HepG2 (cell line): ENCODE measurements around the gene KCNK7. TPM values are rescaled to one million over a fixed set of nuclear protein-coding genes. Genes with fewer than 3 reads are reported as not detected.

ENCODE experiments used
- ATAC-seq: fragments of 200-7000 bp; cut with Tn5 transposase; 3 replicates; pipeline ENCODE4 v1.9.1; 2020; ENCODE audit warnings: mild to moderate bottlenecking, moderate library complexity
- BruUV-seq: library from RNA; stranded (reverse); fragments of 400-500 nt; replicated peaks from 2 replicates; lab custom pipeline; 2021; lab: Mats Ljungman, UMichigan
- CTCF ChIA-PET: fragments of 300-600 bp; formaldehyde crosslinking; extraction: SDS; loops from one replicate; lab custom pipeline; 2021; ENCODE audit warnings: low total read pairs, inconsistent platforms, low intra/inter-chr PET ratio; lab: Yijun Ruan, JAX
- POLR2A ChIA-PET: fragments of 350-600 bp; sonication (Branson Sonifier 250); formaldehyde crosslinking; loops from one replicate; lab custom pipeline; 2020; ENCODE audit warnings: antibody characterized with exemption, inconsistent platforms; lab: Yijun Ruan, JAX
- DNase-seq: peaks from one replicate; pipeline ENCODE4 v3.0.0-alpha.2; 2015; ENCODE audit warnings: low spot score
- FAIRE-seq: peaks from 3 replicates; lab custom pipeline; 2011; peaks lifted over from hg19 to GRCh38; lab: Jason Lieb, UNC
- H2AFZ ChIP-seq: one replicate; pipeline ENCODE4 v1.6.1; 2011; ENCODE audit warnings: low read length, inconsistent platforms
- H3K27ac ChIP-seq: fragments of 300-600 bp; 3 replicates; pipeline ENCODE4 v1.8.0; 2011; ENCODE audit warnings: mixed run types, mild to moderate bottlenecking, mixed read lengths, low read length, inconsistent platforms; ENCODE audit not compliant: insufficient read depth; ENCODE audit errors: extremely low read length
- H3K27me3 ChIP-seq, 2 experiments: fragments of 200-600 bp in 1 of 2; 2 replicates in 1 of 2; 3 replicates in 1 of 2; pipeline versions ENCODE4 v1.6.0 to v1.8.0; 2011; ENCODE audit warnings: low read length in 2 of 2, mild to moderate bottlenecking in 2 of 2, moderate library complexity in 2 of 2, inconsistent platforms in 1 of 2; ENCODE audit not compliant: insufficient read depth in 2 of 2, control insufficient read depth in 1 of 2
- H3K36me3 ChIP-seq, 2 experiments: fragments of 200-600 bp in 1 of 2; replicated peaks in 1 of 2; 2 replicates in 1 of 2; 3 replicates in 1 of 2; pipeline versions ENCODE4 v1.5.1 to v1.8.0; 2011; ENCODE audit warnings: low read length in 2 of 2, inconsistent platforms in 1 of 2; ENCODE audit not compliant: insufficient read depth in 2 of 2, control insufficient read depth in 1 of 2
- H3K4me1 ChIP-seq: 2 replicates; pipeline ENCODE4 v1.5.1; 2012; ENCODE audit warnings: low read length, inconsistent platforms; ENCODE audit not compliant: insufficient read depth
- H3K4me2 ChIP-seq: 2 replicates; pipeline ENCODE4 v1.6.0; 2011; ENCODE audit warnings: low read depth, low read length, inconsistent platforms
- H3K4me3 ChIP-seq, 3 experiments: fragments of 200-600 bp in 1 of 3; sonication (generic), shearing (Covaris generic) in 1 of 3; replicated peaks in 1 of 3; 2 replicates each; pipeline ENCODE4 v1.5.1; 2011 to 2016; ENCODE audit warnings: low read length in 3 of 3, inconsistent platforms in 2 of 3, low read depth in 2 of 3, mild to moderate bottlenecking in 2 of 3, control low read depth in 1 of 3, mixed read lengths in 1 of 3; ENCODE audit not compliant: insufficient read depth in 1 of 3
- H3K79me2 ChIP-seq: one replicate; pipeline ENCODE4 v1.6.1; 2011; ENCODE audit warnings: low read length, inconsistent platforms; ENCODE audit not compliant: insufficient read depth
- H3K9ac ChIP-seq: 2 replicates; pipeline ENCODE4 v1.6.0; 2011; ENCODE audit warnings: mild to moderate bottlenecking, low read depth, low read length, inconsistent platforms; ENCODE audit not compliant: insufficient read depth
- H3K9me3 ChIP-seq: 2 replicates; pipeline ENCODE4 v1.5.1; 2012; ENCODE audit warnings: mild to moderate bottlenecking, low read length
- H4K20me1 ChIP-seq: 2 replicates; pipeline ENCODE4 v1.6.0; 2011; ENCODE audit warnings: inconsistent platforms, mild to moderate bottlenecking, low read length, moderate library complexity; ENCODE audit not compliant: insufficient read depth
- ZIK1 ChIP-seq: sonication (generic); formaldehyde crosslinking; IDR thresholded peaks from 2 replicates; pipeline ENCODE4 v1.5.0; 2020; ENCODE audit warnings: mild to moderate bottlenecking, low read depth, missing genetic modification reagents, borderline replicate concordance
- ZKSCAN5 ChIP-seq: sonication (generic); formaldehyde crosslinking; IDR thresholded peaks from 2 replicates; pipeline ENCODE4 v1.5.1; 2020; ENCODE audit warnings: mild to moderate bottlenecking, missing genetic modification reagents
- ZNF12 ChIP-seq: sonication (generic); formaldehyde crosslinking; IDR thresholded peaks from 2 replicates; pipeline ENCODE4 v1.5.0; 2020; ENCODE audit warnings: missing genetic modification reagents
- ZNF772 ChIP-seq: sonication (generic); formaldehyde crosslinking; IDR thresholded peaks from 2 replicates; pipeline ENCODE4 v1.5.0; 2020; ENCODE audit warnings: mild to moderate bottlenecking, missing genetic modification reagents
- WGBS: methylation state at CpG from one replicate; pipeline ENCODE4 v1.1.6; 2017; ENCODE audit warnings: low lambda C conversion rate; 5-methylcytosine and 5-hydroxymethylcytosine counted together
- in situ Hi-C: cut with HindIII; loops from 2 replicates; pipeline ENCODE4 v1.10.0; 2017; ENCODE audit warnings: low pct_unique_long_range_greater_than_20kb; ENCODE audit not compliant: extremely low pct_ligation_motif_present
- intact Hi-C: fragments of 100-400 bp; cut with micrococcal nuclease; formaldehyde crosslinking; loops from one replicate; pipeline ENCODE4 v1.10.0; 2022; ENCODE audit not compliant: unreplicated experiment
- polyA plus RNA-seq, 8 experiments: library from polyadenylated mRNA; depleted of rRNA in 3 of 8; stranded (reverse) in 7 of 8; unstranded in 1 of 8; fragments of >200 nt; fragmentation: Illumina TruSeq in 4 of 8; extraction: Trizol in 4 of 8; gene quantifications; 2 replicates each; pipeline versions ENCODE4 v1.2.1 to v1.2.3, GENCODE V29; 2011 to 2016; ENCODE audit warnings: low read depth in 4 of 8, missing spikeins in 1 of 8, mixed read lengths in 1 of 8; ENCODE audit not compliant: insufficient read depth in 1 of 8
- total RNA-seq, 5 experiments: library from RNA; depleted of rRNA; stranded (reverse); fragments of >200 nt; fragmentation: Illumina TruSeq; extraction: Trizol; gene quantifications; 2 replicates each; pipeline ENCODE4 v1.2.3, GENCODE V29; 2016; ENCODE audit warnings: low read depth in 1 of 5
- TF ChIP-seq, protein P1 (sequence below): sonication (generic); formaldehyde crosslinking; IDR thresholded peaks from 2 replicates; pipeline ENCODE4 v1.5.0; 2020; ENCODE audit warnings: mild to moderate bottlenecking, missing genetic modification reagents, borderline replicate concordance
- TF ChIP-seq, protein P2 (sequence below): IDR thresholded peaks from 2 replicates; pipeline ENCODE4 v1.6.1; 2012; ENCODE audit warnings: inconsistent platforms
- TF ChIP-seq, protein P3 (sequence below): sonication (generic); formaldehyde crosslinking; IDR thresholded peaks from 2 replicates; pipeline ENCODE4 v1.5.1; 2020; ENCODE audit warnings: mild to moderate bottlenecking, missing genetic modification reagents

The KCNK7 gene
- total and polyA plus RNA-seq, 2 of the 13 experiments (the other 11 are each of a cell fraction or from before 2014, with no cell fraction given) = 0.11 TPM; not detected in 1

DNA sequence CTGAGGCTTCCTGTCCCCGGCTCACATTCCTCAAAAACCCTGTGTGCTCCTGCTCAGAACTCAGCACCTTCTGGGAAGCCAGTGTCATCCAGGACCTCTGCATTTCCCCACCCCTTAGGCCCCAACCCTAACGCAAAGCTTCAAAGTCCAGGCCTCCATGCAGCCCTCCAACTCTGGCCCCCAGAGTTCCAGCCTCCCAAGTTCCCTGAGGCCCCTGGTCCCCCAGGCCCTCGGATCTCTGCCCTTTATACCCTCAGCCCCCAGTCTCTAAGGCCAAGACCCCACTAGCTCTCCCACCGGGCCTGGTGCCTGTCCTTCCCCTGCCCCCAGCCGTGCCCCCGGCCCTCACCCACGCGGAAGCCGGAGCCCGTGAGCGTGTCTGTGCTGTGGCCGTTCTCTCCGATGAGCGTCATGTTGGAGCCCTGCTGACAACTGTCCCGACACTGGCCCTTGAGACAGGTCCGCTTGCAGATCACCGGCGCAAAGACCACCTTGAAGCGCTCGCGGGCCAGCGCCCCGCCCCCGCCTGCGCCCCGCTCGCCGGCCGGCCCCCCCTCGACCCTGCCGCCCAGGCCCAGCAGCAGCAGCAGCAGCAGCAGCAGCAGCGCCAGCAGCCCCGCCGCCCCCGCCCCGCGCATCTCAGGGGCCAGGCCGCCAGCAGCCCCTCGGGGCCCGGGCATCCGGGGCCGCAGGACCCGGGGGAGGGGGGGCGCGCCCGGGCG is 38.2 kb downstream of the KCNK7 start (continued):
- TF ChIP-seq, protein P1, sequence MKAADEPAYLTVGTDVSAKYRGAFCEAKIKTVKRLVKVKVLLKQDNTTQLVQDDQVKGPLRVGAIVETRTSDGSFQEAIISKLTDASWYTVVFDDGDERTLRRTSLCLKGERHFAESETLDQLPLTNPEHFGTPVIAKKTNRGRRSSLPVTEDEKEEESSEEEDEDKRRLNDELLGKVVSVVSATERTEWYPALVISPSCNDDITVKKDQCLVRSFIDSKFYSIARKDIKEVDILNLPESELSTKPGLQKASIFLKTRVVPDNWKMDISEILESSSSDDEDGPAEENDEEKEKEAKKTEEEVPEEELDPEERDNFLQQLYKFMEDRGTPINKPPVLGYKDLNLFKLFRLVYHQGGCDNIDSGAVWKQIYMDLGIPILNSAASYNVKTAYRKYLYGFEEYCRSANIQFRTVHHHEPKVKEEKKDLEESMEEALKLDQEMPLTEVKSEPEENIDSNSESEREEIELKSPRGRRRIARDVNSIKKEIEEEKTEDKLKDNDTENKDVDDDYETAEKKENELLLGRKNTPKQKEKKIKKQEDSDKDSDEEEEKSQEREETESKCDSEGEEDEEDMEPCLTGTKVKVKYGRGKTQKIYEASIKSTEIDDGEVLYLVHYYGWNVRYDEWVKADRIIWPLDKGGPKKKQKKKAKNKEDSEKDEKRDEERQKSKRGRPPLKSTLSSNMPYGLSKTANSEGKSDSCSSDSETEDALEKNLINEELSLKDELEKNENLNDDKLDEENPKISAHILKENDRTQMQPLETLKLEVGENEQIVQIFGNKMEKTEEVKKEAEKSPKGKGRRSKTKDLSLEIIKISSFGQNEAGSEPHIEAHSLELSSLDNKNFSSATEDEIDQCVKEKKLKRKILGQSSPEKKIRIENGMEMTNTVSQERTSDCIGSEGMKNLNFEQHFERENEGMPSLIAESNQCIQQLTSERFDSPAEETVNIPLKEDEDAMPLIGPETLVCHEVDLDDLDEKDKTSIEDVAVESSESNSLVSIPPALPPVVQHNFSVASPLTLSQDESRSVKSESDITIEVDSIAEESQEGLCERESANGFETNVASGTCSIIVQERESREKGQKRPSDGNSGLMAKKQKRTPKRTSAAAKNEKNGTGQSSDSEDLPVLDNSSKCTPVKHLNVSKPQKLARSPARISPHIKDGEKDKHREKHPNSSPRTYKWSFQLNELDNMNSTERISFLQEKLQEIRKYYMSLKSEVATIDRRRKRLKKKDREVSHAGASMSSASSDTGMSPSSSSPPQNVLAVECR (CRISPR knock-in tag) = peak; percentile 48; the same call in 1 of the 2 replicates
- TF ChIP-seq, protein P2, sequence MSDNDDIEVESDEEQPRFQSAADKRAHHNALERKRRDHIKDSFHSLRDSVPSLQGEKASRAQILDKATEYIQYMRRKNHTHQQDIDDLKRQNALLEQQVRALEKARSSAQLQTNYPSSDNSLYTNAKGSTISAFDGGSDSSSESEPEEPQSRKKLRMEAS = peak; percentile 27; the same call in 1 of the 2 replicates
- no peak for TF ChIP-seq ZNF12 (CRISPR knock-in tag)

DNA sequence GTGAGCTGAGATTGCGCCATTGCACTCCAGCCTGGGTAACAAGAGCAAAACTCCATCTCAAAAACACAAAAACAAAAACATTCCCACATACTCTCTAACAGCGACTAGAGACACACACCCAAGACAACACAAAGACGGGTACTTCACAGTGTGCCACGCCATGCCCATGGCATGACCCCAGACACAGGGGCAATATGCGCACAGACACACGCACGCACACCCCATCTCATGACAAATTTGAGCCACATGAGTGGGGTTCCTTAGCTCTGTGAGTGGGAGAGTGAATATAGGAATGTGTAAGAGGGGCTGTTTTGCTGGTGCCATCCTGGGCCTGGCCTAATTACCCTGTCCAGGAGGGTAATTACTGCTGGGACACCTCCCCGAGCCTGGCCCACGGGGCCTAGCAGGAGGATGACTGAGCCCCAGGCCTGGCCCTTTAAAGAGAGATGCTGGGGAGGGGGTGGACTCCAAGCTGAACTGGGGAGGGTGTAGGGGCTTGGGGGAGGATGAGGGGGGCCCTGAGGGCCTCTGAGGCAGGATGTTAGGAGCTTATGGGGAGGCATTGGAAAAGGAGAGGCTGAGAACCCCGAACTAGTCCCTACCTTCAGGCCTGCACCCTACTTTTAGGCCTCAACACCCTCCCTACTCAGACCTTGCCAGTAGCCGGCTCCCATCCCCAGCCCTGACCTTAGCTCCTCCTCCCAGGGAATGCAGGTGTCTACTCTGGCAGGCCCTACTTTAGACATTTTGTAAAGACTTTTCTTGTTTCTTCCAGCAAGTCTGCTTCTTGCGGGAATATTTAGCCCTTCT is 38.9 kb downstream of the KCNK7 start:
- FAIRE-seq = no peak
- BruUV-seq = TSS peak; percentile 53

More for the DNA sequence above, 38.9 kb downstream of the KCNK7 start:
- H3K9me3 ChIP-seq = no peaks in the 10 kb centered on the region
- no peaks in the 10 kb centered on the region for H3K27me3 ChIP-seq
- intact Hi-C loops (no loop called here), in situ Hi-C loops (loop anchor here (10.0 kb wide), 1 partner anchor 298 kb away; the partner anchor contains the start of gene CFL1)
- peak overlapping the region; percentile 94 for H3K4me2 ChIP-seq
- H3K4me1 ChIP-seq = peaks cover 74% of the 10 kb centered on the region
- H3K79me2 ChIP-seq = peaks cover 8% of the 10 kb centered on the region
- POLR2A ChIA-PET = interaction anchor here (0.6 to 1.3 kb wide), 9 partner anchors 14 to 137 kb away, joined by 3 to 14 read pairs (median 6); partner anchors contain the start of genes PCNX3, SCYL1 and ZNRD2
- peak overlapping the region; percentile 74 to 89 (median 87) for H3K4me3 ChIP-seq
- H3K9ac ChIP-seq = peak overlapping the region; percentile 89
- peak overlapping the region; percentile 94 for H3K27ac ChIP-seq
- H2AFZ ChIP-seq = no peak overlapping the region
- ATAC-seq (peak; percentile 1; the same call in 1 of the 3 replicates), DNase-seq (no peak)
- 58% methylated on average over 12 of the region's 12 CpGs for WGBS
- CTCF ChIA-PET = no interaction called here
- 0 out of 2 replicates have a peak, but pooled peaks have one; percentile 3 for TF ChIP-seq ZNF772 (CRISPR knock-in tag)
- 0 out of 2 replicates have a peak, but pooled peaks have one; percentile 10 for TF ChIP-seq ZIK1 (CRISPR knock-in tag)
- TF ChIP-seq, protein P3, sequence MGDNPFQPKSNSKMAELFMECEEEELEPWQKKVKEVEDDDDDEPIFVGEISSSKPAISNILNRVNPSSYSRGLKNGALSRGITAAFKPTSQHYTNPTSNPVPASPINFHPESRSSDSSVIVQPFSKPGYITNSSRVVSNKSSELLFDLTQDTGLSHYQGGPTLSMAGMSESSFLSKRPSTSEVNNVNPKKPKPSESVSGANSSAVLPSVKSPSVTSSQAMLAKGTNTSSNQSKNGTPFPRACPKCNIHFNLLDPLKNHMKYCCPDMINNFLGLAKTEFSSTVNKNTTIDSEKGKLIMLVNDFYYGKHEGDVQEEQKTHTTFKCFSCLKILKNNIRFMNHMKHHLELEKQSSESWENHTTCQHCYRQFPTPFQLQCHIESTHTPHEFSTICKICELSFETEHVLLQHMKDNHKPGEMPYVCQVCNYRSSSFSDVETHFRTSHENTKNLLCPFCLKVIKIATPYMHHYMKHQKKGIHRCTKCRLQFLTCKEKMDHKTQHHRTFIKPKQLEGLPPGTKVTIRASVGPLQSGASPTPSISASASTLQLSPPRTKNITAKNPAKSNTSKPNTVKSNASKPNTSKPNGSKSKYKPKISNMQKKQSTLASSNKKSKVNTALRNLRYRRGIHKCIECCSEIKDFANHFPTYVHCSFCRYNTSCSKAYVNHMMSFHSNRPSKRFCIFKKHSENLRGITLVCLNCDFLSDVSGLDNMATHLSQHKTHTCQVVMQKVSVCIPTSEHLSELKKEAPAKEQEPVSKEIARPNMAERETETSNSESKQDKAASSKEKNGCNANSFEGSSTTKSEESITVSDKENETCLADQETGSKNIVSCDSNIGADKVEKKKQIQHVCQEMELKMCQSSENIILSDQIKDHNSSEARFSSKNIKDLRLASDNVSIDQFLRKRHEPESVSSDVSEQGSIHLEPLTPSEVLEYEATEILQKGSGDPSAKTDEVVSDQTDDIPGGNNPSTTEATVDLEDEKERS = 0 out of 2 replicates have a peak, but pooled peaks have one; percentile 4
- no peak for TF ChIP-seq ZKSCAN5 (CRISPR knock-in tag)
- no peaks in the 10 kb centered on the region; a peak in 1 of 5 replicates for H3K36me3 ChIP-seq
- peaks cover 7% of the 10 kb centered on the region; the same call in 1 of the 2 replicates for H4K20me1 ChIP-seq
